GM19324 (cell line): ENCODE data around the gene LAMB3.

Experiments
- ATAC-seq: cut with Tn5 transposase; IDR thresholded peaks from one replicate; pipeline ENCODE4 v1.9.1; 2021; ENCODE audit warnings: mild to moderate bottlenecking, moderate library complexity; ENCODE audit not compliant: unreplicated experiment, low FRiP score

Gene LAMB3

GRCh38 chr1:209619696-209620486, 32.3 kb downstream of the LAMB3 start:
- no peak for ATAC-seq

- ATAC-seq: no peak
Measured at GRCh38 chr1:209618756-209619420, 33.3 kb downstream of the LAMB3 start.

GRCh38 chr1:209618291-209618690, 33.9 kb downstream of the LAMB3 start:
- ATAC-seq: no peak

GRCh38 chr1:209617755-209618154, 34.5 kb downstream of the LAMB3 start:
- ATAC-seq: no peak

- ATAC-seq: no peak
Measured at GRCh38 chr1:209617047-209617673, 35.1 kb downstream of the LAMB3 start.

GRCh38 chr1:209616366-209617046, 35.7 kb downstream of the LAMB3 start:
- ATAC-seq: no peak

- no peak for ATAC-seq
Measured at GRCh38 chr1:209614906-209615305, 37.3 kb downstream of the LAMB3 start.

- no peak for ATAC-seq
Measured at GRCh38 chr1:209614151-209614420, 38.1 kb downstream of the LAMB3 start.

- ATAC-seq: no peak
Measured at GRCh38 chr1:209613400-209614150, 38.6 kb downstream of the LAMB3 start.

- ATAC-seq: no peak
Measured at GRCh38 chr1:209612646-209613399, 39.4 kb downstream of the LAMB3 start.

GRCh38 chr1:209611771-209612570, 40.3 kb downstream of the LAMB3 start:
- no peak for ATAC-seq

GRCh38 chr1:209610631-209610905, 41.7 kb downstream of the LAMB3 start:
- ATAC-seq: no peak

- ATAC-seq: no peak
Measured at GRCh38 chr1:209609791-209610630, 42.2 kb downstream of the LAMB3 start.

- ATAC-seq: no peak
Measured at GRCh38 chr1:209609041-209609790, 43.0 kb downstream of the LAMB3 start.

GRCh38 chr1:209607795-209608178, 44.4 kb downstream of the LAMB3 start:
- ATAC-seq: no peak

GRCh38 chr1:209607102-209607794, 45.0 kb downstream of the LAMB3 start:
- ATAC-seq: no peak

GRCh38 chr1:209603877-209604276, 48.3 kb downstream of the LAMB3 start:
- no peak for ATAC-seq
